Natural killer cell (primary cell): ENCODE data around the gene PLXNA2. TPM values are rescaled to one million over a fixed set of nuclear protein-coding genes. Genes with fewer than 3 reads are reported as not detected.

Experiments used
- ATAC-seq, 3 donors: fragments of 150-1000 bp in 2 of 3; fragments of 200-7000 bp in 1 of 3; cut with Tn5 transposase; 1 replicate in 1 of 3; 2 replicates in 2 of 3; pipeline ENCODE4 v1.10.0; 2021; ENCODE audit warnings: mild to moderate bottlenecking in 2 of 3, moderate library complexity in 2 of 3
- DNase-seq, 2 donors: peaks; one replicate each; pipeline versions ENCODE4 v3.0.0 to v3.0.0-alpha.2; 2013 to 2021; ENCODE audit warnings: mixed read lengths in 1 of 2
- H3K27ac ChIP-seq: one replicate; pipeline ENCODE4 v1.5.1; 2013; ENCODE audit warnings: mild to moderate bottlenecking, low read length
- H3K27me3 ChIP-seq: one replicate; pipeline ENCODE4 v1.6.1; 2013; ENCODE audit warnings: low read length; ENCODE audit not compliant: control insufficient read depth, insufficient read depth
- H3K36me3 ChIP-seq: one replicate; pipeline ENCODE4 v1.6.1; 2013; ENCODE audit warnings: low read length; ENCODE audit not compliant: control insufficient read depth, insufficient read depth
- H3K4me1 ChIP-seq: one replicate; pipeline ENCODE4 v1.6.1; 2013; ENCODE audit warnings: low read length; ENCODE audit not compliant: control insufficient read depth, insufficient read depth
- H3K4me3 ChIP-seq: one replicate; pipeline ENCODE4 v1.5.1; 2013; ENCODE audit warnings: low read length
- H3K9me3 ChIP-seq: one replicate; pipeline ENCODE4 v1.6.1; 2013; ENCODE audit warnings: low read length; ENCODE audit not compliant: control insufficient read depth, insufficient read depth
- H3K27ac Mint-ChIP-seq, 2 donors: one replicate each; pipeline ENCODE4 v1.8.0; 2022; ENCODE audit warnings: mild to moderate bottlenecking in 2 of 2, mixed read lengths in 2 of 2, moderate library complexity in 1 of 2
- H3K27me3 Mint-ChIP-seq, 2 donors: one replicate each; pipeline ENCODE4 v1.8.0; 2022; ENCODE audit warnings: low read depth in 2 of 2, mixed read lengths in 2 of 2
- H3K36me3 Mint-ChIP-seq: one replicate; pipeline ENCODE4 v1.8.0; 2022; ENCODE audit warnings: mixed read lengths
- H3K4me1 Mint-ChIP-seq, 2 donors: one replicate each; pipeline ENCODE4 v1.8.0; 2022; ENCODE audit warnings: mixed read lengths in 2 of 2
- H3K4me3 Mint-ChIP-seq: one replicate; pipeline ENCODE4 v1.8.0; 2022; ENCODE audit warnings: mild to moderate bottlenecking, moderate library complexity, mixed read lengths
- H3K9me3 Mint-ChIP-seq, 2 donors: one replicate each; pipeline ENCODE4 v1.8.0; 2022; ENCODE audit warnings: mixed read lengths in 2 of 2
- WGBS: methylation state at CpG from one replicate; pipeline ENCODE4 v1.1.7; 2013; ENCODE audit warnings: missing lambda C conversion rate; ENCODE audit not compliant: insufficient coverage; 5-methylcytosine and 5-hydroxymethylcytosine counted together
- intact Hi-C: fragments of 100-400 bp; cut with micrococcal nuclease; formaldehyde crosslinking; loops from one replicate; pipeline ENCODE4 v1.14.2; 2022
- total RNA-seq, 4 donors: library from RNA; stranded (reverse); fragments of 120-200 nt in 1 of 4; gene quantifications; one replicate each; pipeline versions ENCODE4 v1.2.3 to v1.2.4, GENCODE V29; 2013 to 2022
- TF ChIP-seq, protein P1 (sequence below): fragments of 200-600 bp; IDR thresholded peaks from one replicate; pipeline ENCODE4 v1.8.0; 2022; ENCODE audit warnings: antibody characterized with exemption

The PLXNA2 gene
- total RNA-seq, 3 donors from 2014 or later (not counting 1 experiment from before 2014, with no cell fraction given), result 2.8 to 8.4 (median 2.8) TPM

DNA sequence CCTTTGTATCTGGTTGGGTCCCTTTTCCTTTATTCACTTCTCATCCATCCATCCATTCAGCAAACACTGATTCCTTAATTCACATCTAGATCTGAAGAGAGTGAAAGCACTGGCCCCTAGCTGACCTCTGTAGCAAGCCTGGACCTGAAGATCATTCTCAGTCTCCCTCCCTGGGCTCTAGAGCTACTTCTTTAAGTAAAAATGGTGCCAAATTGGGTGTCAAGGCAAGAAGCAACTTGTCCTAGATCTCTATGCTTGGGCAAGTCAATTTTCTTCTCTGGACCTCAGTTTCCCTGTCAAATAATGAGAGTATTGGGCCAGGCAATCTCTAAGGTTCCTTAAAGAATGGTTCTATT lies 36.1 kb downstream of the PLXNA2 start:
- Mint-ChIP-seq H3K4me3 (no peak overlapping the region), H3K4me1 (no peaks in the 10 kb centered on the region), H3K36me3 (no peaks in the 10 kb centered on the region), H3K9me3 (no peaks in the 10 kb centered on the region), H3K27ac (no peak overlapping the region), H3K27me3 (peaks cover 0 to 2% of the 10 kb centered on the region in 2 donors)
- no peaks in the 10 kb centered on the region for H3K36me3 ChIP-seq
- H3K27me3 ChIP-seq, result no peaks in the 10 kb centered on the region
- no peaks in the 10 kb centered on the region for H3K9me3 ChIP-seq
- no peak overlapping the region for H3K27ac ChIP-seq
- DNase-seq (no peak), ATAC-seq (no peak)
- intact Hi-C loops, result no loop called here
- TF ChIP-seq, protein P1, sequence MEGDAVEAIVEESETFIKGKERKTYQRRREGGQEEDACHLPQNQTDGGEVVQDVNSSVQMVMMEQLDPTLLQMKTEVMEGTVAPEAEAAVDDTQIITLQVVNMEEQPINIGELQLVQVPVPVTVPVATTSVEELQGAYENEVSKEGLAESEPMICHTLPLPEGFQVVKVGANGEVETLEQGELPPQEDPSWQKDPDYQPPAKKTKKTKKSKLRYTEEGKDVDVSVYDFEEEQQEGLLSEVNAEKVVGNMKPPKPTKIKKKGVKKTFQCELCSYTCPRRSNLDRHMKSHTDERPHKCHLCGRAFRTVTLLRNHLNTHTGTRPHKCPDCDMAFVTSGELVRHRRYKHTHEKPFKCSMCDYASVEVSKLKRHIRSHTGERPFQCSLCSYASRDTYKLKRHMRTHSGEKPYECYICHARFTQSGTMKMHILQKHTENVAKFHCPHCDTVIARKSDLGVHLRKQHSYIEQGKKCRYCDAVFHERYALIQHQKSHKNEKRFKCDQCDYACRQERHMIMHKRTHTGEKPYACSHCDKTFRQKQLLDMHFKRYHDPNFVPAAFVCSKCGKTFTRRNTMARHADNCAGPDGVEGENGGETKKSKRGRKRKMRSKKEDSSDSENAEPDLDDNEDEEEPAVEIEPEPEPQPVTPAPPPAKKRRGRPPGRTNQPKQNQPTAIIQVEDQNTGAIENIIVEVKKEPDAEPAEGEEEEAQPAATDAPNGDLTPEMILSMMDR, result no peak
- H3K4me1 ChIP-seq, result no peaks in the 10 kb centered on the region
- no peak overlapping the region for H3K4me3 ChIP-seq

DNA sequence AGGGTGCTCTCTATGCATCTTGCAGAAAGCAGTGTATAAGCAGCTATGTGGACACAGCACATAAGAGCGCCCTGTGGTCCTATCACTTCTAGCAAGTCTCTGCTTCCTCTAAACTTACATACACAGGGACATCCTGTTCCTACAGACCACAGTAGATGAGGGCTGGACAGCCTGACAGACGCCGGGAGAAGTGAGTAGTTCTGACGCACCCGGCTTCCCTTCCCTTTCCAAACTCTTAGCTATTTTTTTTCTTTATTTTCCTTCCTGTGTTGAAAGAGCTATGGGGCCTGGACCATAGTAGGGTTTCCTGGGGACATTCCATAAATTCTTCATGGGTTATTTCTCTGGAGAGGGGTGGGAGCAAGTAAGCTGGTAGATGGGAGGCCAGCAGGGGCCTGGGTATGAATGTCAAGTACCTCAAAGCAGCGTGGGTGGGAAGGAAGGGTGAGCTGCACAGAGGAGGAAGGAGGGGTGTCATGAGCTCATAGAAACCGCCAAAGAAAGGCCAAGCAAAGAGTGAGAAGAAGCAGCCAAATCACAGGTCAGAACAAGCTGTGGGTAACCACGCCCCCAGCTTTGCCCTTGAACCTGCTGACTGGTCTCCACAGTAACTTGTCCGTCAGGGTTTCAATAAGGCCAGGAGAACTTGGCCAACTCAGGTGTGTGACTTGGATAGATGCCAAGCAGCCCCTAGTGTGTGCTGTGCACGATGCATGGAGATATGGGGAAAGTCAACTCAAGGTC lies 36.6 kb downstream of the PLXNA2 start:
- H3K27ac ChIP-seq, result no peak overlapping the region
- intact Hi-C loops, result no loop called here
- no peak overlapping the region for H3K27ac Mint-ChIP-seq
- 68% methylated on average over 8 of the region's 10 CpGs for WGBS
- no peaks in the 10 kb centered on the region for H3K27me3 ChIP-seq
- H3K36me3 Mint-ChIP-seq, result no peaks in the 10 kb centered on the region
- ATAC-seq, result no peak
- peaks cover 0 to 2% of the 10 kb centered on the region in 2 donors for H3K27me3 Mint-ChIP-seq
- H3K9me3 ChIP-seq, result no peaks in the 10 kb centered on the region
- no peaks in the 10 kb centered on the region for H3K4me1 ChIP-seq
- DNase-seq, result no peak
- TF ChIP-seq, protein P1, result no peak
- no peaks in the 10 kb centered on the region for H3K9me3 Mint-ChIP-seq
- no peak overlapping the region for H3K4me3 Mint-ChIP-seq
- no peaks in the 10 kb centered on the region for H3K4me1 Mint-ChIP-seq
- H3K36me3 ChIP-seq, result no peaks in the 10 kb centered on the region
- no peak overlapping the region for H3K4me3 ChIP-seq

DNA sequence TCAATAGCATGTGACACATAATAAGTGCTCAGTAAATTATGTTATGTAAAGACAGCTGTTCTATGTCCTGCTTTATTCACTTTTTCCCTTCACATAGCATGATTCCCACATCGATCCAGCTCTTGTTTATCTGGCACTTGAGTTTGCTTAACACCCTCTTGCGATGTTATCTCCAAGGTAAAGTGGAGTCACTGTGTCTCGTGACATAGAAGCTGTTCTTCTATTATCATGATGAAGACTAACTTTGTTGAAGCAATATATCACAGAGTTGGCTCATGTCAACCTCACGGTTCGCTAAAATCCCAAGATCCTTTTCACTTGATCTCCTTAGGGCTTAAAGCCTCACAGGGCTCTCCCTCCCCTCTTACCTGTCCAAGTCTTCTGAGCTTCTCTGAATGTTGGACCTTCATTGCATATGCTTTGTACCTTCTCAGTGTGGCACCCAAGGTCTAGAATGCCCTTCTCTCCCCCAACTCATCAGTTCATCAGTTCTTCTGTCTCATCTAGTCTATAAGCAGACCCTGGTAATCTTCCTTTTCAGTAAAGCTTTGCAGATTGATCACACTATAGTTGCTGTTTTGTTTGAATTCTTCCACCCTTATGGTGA lies 38.0 kb downstream of the PLXNA2 start:
- ATAC-seq (no peak), DNase-seq (no peak)
- Histone ChIP-seq H3K27ac (no peak overlapping the region), H3K4me3 (no peak overlapping the region), H3K9me3 (no peaks in the 10 kb centered on the region), H3K27me3 (no peaks in the 10 kb centered on the region), H3K4me1 (no peaks in the 10 kb centered on the region), H3K36me3 (no peaks in the 10 kb centered on the region)
- peaks cover 0 to 2% of the 10 kb centered on the region in 2 donors for H3K27me3 Mint-ChIP-seq
- intact Hi-C loops, result no loop called here
- TF ChIP-seq, protein P1, result no peak
- no peak overlapping the region for H3K27ac Mint-ChIP-seq
- WGBS, result 95% methylated on average over 5 of the region's 5 CpGs
- no peaks in the 10 kb centered on the region for H3K36me3 Mint-ChIP-seq
- H3K4me1 Mint-ChIP-seq, result no peaks in the 10 kb centered on the region
- no peaks in the 10 kb centered on the region for H3K9me3 Mint-ChIP-seq
- no peak overlapping the region for H3K4me3 Mint-ChIP-seq
